Measurements from ENCODE around the gene TTC39C.
"Not testable (repeated sequence)": the region's sequence is repeated elsewhere in the genome, so short reads cannot be mapped to it uniquely, and the experiment has no call there.

- not testable (repeated sequence) for TF ChIP-seq POLR2A, POLR2AphosphoS5, CTCF (IDR thresholded peaks at IDR 0.05)
Measured at GRCh38 chr18:24028946-24029345, 14.4 kb downstream of the TTC39C start.
